Activated CD4-positive, alpha-beta T cell treated with anti-CD3 and anti-CD28 coated beads for 4 hours (primary cell): Measurements from ENCODE around the gene RYR3.

Experiments
- DNase-seq, 2 donors: peaks; one replicate each; pipeline ENCODE4 v3.0.0-alpha.2; 2020

Gene RYR3

DNA sequence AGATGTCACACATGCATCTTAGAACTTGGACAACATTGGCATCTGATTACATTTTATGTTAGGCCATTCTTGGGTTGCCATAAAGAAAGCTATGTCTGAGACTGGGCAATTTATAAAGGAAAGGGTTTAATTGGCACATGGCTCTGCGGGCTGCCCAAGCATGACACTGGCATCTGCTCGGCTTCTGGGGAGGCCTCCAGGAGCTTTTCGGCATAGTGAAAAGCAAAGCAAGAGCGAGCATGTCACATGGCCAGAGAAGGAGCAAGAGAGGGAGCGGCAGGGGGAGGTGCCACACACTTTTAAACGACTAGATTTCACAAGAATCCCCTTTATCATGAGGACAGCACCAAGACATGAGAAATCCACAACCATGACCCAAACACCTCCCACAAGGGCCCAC is 11.3 kb downstream of the RYR3 start:
- no peak for DNase-seq

DNA sequence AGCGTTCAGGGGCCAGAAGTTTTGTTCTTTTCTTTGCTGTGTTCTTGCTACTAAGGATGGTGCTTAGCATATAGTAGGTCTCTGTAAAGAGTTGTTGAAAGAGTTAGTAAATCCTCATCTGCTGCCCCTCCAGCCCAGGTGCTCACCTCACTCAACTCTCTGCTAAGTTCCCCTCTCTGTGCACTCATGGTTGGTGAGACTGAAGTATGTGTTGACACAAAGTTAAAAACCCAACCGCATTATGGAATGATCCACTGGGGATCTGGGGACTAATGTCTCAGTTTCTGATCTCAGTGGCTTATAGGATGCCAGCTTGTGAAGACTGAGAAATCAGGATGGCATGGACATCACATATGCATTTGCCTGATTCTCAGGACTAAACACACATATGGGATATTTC is 13.8 kb downstream of the RYR3 start:
- no peak for DNase-seq

DNA sequence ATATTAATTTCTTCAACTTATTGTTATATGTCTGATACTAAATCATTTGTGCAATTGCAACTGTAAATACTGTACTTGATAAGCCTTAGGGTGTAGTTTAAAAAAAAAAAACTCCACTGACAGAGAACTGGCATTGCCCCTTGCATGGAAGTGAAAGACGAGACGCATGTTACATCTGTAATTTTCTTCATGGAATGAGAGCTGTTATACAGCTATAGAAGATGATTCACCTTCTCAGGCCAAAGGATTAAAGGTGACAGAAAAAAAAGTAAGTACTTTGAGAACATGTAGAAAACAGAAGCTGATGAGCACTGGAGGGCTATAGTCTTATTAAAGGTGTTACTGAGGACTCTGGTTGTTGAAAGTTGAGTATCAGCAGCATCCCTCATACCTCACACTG is 16.1 kb downstream of the RYR3 start:
- DNase-seq: no peak

DNA sequence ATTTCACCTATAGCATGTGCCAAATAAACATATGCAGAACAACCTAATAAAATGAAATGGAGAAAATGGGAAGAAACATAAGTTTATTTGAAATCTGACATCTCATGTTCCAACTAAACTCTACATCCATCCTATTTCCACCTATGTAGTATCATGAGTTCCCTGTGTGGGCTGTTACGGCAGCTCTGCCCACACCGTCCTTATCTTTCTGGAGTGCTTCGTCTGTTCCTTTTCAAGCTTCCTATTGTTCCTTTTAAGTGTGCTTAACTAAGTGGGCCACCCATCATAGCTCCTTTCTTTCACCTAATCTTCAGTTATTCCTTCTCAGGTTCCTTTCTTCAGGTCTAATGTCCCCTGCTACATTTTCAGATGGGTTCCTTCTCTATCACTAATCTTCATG is 17.3 kb downstream of the RYR3 start:
- DNase-seq: no peak

DNA sequence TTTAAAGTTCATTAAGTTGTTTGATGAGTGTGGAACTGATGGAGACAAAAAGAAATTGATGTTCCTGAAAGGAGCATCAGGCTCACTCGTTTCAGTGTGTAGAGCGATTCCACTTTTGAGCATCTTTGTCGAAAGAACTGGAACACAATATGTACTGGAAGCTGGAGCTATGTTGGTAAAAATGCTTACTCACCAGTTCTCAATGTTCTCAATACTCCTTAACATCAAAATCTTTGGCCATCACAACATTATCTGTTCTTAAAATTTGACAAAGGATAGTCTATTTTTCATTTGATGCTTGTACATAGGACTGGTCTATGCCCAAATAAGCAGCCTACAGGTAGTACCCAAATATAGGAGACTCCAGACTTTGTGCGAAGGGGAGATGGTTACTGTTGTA is 18.7 kb downstream of the RYR3 start:
- no peak for DNase-seq

DNA sequence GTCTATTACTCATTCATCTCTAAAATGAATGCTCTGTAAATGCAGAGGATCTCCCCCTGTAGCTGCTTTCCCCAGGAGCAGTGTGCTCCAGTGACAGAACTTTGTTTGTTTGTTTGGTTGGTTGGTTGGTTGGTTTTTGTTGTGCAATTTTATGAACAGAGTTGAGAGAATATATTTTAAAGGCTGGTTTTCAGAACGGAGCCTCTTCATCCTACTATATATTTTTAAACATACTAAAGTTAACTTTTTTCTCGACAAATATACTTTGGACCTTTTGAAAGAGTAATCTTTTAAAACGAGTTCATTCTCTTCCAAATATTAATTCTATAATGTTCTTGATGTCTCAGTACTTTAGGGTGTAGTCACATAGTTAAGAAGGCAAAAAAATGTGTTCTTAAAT is 20.2 kb downstream of the RYR3 start:
- no peak for DNase-seq

DNA sequence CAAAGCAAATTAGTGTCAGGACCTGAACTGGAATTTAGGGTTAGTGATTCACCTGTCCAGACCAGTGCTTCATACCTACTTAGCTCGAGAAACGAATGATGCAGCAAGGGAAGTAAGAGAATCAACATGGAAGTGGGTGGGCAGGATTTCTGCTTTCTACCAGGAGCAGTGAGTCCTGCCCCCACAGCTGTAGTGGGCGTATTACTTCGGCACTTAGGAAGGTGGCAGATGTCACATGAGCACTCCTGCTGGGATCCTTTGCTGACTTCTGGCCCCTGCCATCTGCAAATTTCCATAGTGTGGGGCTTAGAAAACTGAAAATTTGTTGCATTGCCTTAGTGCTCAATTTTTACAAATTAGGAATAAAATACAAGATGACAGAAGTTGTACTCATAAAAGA is 31.2 kb downstream of the RYR3 start:
- DNase-seq: no peak

DNA sequence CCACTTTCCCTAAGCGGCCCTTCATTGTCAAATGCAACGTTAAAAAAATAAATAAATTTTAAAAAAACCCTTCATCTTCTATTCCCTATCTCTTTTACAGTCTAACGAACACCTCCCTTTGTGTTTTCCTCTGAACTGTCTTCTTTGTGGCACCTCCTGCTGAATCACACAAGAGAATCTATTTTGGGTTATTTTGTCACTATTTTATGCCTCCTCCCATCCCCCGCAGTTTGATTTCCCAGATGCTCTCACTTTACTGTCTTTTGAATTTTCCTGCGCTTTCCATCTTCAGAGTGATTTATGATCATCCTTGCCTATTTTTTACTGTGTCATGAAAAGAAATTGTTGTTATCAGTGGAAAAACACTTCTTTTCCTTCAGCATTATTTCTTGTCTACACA is 32.5 kb downstream of the RYR3 start:
- no peak for DNase-seq

DNA sequence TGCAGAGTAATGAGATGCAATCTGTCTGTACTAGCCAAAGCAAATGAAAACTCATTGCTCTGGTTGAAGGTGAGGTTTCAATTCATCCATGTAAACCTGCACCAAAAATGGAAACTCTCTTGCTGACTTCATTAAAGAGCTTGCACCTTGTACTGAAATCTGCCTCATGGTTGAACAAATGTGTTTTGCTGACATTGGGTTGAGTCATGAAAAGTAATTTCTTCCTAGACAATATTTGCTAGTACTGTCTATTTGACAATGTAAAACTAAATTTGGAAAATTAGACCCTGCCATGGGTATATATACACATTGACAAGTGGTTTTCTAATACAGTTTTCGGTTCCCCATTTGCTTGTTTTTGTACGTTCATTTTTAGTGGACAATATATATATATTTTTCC is 33.3 kb downstream of the RYR3 start:
- no peak for DNase-seq

DNA sequence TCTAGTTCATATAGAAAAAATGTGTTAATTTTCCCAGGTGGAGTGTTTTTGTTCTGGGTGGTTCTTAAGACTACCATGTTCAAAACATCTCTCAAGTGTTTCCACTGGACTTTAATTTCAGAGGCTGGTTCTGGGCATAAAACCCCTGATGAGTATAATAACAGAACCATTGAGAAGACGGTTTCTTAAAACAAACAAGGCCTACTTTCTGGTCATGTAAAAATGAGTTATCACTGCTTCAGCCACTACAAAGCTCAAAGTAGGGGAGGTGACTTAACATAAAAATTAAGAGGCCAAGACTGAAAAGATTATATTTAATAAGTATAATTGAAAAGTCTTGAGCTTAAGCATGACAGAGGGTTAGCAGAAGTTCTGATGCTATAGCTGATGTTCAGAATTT is 33.8 kb downstream of the RYR3 start:
- DNase-seq: no peak

DNA sequence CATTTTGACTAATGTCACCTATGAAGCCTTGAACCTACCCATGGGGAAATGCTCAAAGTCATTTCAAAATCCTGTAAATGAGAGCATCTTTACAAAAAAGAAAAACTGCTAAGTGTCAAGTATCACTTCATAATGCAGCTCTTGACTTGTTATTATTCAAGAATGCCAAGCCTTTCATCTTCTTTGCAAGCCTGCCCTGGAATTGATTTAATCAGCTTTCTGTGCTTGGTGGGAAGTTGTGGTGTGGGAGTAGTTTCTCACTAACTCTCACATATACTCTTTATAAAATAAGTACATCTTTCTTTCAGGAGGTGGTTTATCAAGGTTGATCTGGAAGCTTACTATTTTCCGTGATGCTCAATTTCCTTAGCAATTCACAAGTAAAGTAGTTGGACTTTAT is 43.6 kb downstream of the RYR3 start:
- DNase-seq: no peak

DNA sequence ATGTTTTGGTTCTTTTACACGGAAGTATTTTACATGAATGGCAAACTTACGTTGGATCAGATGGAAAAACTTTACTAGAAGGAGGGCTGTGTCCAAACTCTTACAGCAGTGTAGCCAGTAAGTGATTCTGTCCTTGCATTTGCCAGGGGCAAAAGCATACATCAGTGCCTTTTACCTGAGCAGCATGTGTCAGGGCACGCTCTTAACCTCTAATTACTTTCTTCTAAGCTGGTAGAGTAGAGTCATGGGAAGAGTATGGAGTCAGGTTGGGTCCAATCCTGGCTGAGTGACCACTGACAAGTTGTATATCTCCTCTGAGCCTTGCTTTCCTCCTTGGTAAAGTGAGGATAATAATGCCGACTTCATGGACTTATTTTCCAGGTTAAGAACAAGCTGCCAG is 47.1 kb downstream of the RYR3 start:
- DNase-seq: no peak

DNA sequence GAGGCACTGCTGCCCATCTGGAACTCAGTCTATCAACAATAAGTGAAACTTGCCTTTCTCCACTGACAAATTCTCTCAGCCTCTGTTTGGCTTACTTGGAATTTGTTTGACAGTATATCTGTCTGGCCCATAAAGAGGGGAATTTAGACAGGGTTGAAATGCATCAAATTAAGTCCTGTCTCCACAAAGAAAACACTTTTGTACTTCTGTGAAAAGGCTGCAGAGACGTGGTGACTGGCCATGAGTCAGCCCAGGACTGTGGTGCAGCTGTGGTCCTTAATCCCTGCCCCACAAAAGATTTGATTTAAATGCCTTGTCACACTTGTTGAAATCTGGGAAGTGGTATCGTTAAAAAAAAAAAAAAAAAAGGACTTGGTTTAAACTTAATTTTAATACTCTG is 47.5 kb downstream of the RYR3 start:
- DNase-seq: no peak

DNA sequence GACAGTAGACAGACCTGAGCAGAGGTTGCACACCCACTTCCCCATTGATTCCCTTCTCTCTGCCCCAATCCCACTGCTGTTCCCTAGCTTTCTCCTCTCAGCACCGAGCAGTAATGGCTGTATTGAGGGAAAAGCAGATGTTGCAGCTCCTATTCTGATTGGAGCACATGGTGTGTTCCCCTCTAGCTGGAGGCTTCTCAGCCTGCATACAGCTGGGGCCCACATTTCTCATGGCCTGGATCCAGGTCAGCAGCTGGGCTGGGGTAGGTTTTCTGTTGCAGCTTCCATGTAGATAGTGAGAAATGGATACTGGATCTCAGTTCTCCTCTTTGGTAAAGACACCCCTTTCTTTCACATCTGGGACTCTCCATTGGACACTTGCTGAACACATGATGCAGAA is 50.1 kb downstream of the RYR3 start:
- DNase-seq: no peak

DNA sequence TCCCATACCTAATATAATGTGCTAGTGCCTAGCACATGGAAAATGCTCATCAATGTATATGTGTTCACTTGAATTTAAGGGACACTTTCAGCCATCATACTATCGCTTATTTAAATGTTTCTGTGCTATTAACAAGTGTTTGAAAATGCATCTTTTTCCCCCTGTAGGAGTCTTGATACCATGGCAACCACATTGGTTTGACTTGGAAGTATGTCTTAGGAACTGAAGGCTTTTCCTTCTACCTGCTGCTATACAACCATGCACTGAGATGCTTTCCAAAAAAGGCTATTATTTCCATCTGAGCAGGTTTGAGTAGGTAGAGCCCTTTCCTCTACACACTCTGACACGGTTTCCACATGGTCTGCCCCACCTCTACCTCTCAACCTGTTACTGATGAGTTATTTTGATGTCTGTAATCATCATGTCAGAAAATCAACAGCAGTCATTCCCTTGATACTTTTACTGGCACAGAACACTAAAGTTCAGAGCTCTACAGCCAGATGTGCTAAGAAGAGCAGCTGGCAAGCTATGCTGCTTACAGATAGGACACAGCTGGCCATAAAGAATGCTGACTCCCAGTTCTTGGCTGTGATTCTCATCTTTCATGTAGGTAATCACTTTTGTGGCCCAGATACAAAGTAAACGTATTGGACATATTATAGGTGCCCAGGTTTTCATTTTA is 59.3 kb downstream of the RYR3 start:
- no peak for DNase-seq

DNA sequence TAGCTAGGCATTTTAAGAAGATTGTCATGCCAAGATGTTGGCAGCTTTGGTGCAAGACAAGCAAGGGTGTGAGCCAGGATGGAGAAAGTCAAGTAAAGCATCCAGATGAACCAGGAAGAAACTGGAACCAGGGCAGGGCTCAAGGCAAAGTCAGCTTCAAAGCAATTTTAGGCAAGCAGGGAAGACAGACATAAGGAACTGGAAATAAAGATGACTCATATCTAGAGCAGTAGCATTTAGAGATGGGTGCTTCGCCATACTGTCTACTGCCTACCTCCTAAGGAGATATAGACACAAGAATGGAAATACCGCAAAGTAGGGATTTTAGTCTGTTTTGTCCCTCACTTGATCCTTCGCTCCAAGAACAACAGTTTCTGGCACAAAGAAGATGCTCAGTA is 59.9 kb downstream of the RYR3 start:
- no peak for DNase-seq

DNA sequence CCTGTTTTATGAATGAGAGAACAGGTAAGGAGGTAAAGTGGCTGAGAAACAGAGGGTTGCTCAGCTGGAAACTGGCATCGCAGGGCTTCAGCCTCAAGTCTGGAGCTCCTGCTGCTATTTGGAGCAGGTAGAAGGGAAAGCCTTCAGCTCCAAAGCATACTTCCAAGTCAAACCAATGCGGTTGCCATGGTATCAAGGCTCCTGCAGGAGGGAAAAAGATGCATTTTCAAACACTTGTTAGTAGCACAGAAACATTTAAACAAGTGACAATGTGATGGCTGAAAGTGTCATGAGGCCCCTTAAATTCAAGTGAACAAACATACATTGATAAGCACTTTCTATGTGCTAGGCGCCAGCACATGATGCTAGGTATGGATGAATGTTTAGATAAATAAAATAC is 60.4 kb downstream of the RYR3 start:
- no peak for DNase-seq

DNA sequence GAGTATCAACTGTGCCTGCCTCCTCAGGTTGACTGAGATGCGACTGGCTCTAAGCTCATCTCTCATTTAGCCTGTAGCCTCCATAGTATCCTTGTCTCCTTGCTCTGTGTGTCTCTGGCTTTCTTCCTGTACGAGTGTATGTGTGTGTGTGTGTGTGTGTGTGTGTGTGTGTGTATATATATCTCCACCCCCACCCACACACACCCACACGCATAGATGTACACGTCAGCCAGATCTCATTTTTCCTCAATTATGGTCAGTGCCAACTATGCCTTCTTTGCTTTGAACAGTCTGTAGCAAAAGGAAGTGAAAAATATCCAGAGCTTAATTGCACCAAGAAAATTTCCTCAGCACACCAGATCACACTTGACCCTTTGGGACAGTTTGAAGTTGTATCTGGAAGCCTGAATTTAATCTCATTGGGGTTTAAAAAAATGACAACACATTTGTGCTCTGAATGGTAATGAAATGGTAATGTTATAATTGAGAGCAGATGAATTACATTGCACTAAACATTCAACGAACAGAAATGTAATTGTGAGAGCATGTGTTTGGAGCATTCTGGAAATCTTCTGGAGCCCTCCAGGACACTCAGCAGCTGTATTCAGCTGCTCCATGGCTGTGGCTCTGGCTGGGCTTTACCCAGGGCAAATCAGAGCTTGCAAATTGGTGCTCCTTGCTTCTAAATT is 63.6 kb downstream of the RYR3 start:
- no peak for DNase-seq

DNA sequence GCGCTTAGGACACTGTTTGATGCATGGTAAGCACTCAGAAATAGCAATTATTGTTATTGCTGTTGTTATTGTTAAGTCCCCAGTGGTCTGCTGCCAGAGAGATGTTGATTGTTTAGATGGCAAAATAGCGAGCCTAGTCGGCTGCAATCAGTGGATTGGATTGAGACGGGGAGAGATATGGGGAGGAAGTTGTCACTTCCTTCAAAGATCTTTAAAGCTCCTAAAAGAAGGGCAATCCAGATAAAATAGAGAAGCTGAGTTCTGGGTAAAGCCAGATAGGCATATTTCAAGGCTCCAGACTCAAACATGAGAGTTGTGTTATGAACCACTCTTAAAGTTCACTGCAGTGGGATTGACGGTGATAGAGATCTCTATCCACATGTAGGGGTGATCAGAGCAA is 64.5 kb downstream of the RYR3 start:
- DNase-seq: no peak

DNA sequence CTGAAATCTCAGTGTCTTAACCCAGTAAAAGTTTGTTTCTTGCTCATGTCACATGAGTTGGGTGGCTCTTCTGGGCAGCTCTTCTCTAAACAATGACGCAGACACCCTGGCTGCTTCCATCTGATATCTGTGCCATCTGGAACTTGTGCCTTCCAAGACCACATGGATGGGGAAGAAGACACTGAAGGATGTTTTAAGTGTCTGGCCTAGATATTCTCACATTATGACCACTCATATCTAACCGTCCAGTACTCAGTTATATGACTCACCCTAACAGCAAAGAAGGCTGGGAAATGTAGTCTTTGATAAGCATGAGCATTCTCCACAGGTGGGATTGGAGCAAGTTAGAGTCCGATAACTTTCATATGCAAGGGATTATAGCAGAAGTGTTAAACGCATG is 66.4 kb downstream of the RYR3 start:
- DNase-seq: no peak

DNA sequence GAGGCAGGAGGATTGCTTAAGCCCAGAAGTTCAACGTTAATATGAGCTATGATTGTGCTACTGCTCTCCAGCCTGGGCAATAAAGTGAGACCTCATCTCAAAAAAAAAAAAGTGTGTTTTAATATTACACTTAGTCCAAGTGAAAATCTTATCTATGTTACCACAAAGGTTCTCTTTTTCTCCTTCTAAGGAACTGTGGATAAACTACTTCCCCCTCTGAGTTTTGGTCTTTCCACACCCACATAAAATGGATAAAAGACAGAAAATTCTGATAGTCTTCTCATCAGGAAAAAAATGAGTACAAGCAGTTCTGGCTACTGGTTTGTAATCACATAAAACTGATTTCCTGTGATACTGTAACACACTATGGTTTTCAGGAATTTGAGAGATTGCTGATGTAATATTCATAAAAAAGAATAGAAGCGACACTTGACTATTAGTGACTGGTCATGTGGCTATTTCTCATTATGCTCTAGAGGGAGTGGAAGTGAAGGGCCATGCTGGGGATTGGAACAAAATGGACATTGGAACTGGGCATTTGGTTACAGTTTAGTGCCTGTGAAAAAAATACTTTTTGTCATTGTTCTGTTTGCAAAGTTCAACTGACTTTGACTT is 68.2 kb downstream of the RYR3 start:
- DNase-seq: no peak

DNA sequence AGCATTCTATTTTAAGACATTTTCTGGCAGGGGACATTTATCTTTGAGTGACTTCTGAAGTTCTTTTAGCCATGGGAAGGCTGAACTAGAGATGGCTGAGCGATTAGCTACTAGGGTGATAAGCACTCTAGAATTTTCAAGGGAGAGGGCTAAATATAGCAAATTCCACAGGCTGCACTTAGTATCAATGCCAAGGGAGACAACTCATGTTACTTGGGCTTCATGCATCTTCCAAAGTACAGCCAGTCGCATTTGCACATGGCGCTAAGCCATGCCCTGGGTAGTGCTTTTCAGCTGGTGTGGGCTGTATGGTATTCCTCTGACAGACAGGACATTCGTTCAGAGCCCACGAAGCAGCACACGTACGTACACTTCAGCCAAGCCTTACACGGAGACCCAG is 69.6 kb downstream of the RYR3 start:
- DNase-seq: no peak

DNA sequence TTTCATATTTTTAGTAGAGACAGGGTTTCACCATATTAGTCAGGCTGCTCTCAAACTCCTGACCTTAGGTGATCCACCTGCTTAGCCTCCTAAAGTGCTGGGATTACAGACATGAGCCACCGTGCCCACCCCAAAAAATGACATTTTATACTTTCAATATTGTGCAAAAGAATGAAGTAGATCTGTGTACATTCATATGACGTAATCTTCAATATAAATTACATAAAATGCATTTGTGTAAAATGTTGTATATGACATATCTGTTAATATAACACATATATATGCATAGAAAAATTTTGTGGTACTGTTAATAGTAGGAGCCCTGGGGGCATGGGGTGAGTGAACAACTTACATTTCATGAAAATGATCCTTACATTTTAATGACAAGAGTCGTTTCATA is 71.7 kb downstream of the RYR3 start:
- no peak for DNase-seq

DNA sequence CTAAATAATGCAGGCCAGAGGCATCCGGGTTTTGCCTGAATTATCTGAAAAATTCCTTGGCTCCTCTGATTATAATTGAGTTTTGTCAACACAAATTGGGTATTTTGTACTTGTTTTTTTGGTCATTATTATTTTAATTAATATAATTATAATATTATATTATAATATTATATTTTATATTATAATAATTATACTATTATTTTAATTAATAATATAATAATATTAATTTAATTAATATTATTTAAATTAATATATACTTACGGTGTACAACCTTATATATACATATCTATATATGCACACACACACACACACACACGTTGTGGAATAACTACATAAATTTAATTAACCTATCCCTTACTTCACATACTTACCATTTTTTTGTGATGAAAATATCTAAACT is 73.5 kb downstream of the RYR3 start:
- no peak for DNase-seq

DNA sequence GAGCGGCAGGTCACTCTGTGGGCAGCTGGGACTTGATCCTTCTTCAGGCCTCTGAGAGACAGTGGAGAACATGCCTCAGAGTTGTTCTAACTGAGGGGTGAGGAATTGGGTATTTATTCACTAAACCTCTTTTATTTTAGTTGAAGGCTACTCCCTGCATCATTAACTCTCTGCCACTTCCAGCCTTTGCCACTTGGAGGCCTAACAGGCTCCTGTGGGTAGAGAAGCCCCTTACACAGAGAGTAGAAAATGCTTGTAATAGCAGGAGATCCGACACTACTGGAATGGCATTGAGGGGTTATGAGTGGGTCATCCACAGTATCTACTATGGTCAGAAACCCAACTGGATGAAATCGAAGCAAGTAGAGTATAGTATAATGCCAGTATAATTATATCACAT is 81.7 kb downstream of the RYR3 start:
- no peak for DNase-seq
